Stimulated activated CD4-positive, alpha-beta T cell treated with anti-CD3 and anti-CD28 coated beads, Interleukin-12 subunit alpha, Interleukin-12 subunit beta, amount 100 ng/mL, for 4 hours (primary cell): ENCODE results near the gene VPS37C.
"Not testable (repeated sequence)": the region's sequence is repeated elsewhere in the genome, so short reads cannot be mapped to it uniquely, and the experiment has no call there.

Experiments
- DNase-seq: peaks from one replicate; pipeline ENCODE4 v3.0.0-alpha.2; 2020

Gene VPS37C

DNA sequence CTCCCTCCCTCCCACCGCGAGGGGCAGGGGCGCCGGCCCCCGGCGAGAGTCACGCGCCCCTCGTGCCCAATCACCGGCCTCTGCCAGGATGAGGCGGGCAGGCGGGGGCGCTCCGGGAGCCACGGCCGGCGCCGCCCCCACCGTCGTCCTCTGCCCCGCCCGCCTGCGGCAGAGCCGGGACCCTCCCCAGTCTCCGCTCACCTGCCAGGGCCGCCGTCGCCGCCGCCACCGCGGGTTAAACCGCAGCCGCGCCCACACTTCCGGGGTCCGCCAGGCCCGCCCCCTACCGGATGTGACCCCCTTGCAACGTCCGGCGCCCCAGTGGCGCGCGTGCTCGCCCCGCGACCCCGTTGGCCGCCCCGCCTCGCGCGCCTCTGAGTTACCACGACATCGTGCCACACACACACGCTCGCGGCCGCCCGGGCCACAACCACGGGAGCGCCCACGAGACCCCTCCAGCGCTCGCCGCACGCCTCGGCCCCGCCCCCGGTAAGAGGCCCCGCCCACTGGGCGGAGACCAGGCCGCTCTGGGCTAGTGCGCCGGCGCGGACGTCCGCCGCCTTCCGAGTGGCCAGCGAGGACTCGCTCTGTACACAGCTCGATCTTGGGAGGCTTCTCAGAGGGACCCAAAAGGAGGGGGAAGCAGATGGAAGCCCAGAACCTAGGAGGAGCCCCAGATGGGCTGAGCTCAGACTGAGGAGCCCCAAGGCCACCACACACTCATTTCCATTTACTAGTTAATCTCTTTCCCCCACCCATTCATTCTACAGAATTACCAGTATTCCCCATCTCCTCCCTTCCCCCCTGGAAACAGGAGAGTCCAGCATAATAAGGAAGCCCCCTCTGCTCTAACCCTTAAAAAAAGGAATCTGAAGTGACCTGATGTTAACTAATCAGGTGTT is at the start of gene VPS37C:
TSS of gene VPS37C (minus strand) at position 237 of the 902 bp plus-strand sequence. CDS start 22,597 bp downstream, outside the sequence.
- DNase-seq = peak; percentile 93

DNA sequence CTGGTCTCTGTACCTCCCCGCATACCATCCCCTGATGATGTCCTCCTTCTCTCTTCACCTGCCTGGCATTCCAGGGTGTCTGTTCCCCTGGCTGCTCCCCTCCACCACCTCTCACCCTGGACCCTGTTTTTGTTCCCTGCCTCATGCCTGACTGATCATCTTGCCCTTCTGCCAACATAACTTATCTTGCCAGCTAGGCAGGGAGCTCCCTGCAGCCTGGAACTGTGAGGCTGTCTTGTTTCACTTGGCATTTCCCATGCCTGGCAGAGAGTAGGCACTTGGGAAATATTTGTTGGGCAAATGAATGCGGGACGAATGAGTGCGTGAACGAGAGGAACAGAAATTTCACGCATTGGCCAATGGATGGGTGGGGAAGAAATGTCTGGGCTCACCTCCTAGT is 49.4 kb upstream of the VPS37C start:
- DNase-seq = not testable (repeated sequence)

DNA sequence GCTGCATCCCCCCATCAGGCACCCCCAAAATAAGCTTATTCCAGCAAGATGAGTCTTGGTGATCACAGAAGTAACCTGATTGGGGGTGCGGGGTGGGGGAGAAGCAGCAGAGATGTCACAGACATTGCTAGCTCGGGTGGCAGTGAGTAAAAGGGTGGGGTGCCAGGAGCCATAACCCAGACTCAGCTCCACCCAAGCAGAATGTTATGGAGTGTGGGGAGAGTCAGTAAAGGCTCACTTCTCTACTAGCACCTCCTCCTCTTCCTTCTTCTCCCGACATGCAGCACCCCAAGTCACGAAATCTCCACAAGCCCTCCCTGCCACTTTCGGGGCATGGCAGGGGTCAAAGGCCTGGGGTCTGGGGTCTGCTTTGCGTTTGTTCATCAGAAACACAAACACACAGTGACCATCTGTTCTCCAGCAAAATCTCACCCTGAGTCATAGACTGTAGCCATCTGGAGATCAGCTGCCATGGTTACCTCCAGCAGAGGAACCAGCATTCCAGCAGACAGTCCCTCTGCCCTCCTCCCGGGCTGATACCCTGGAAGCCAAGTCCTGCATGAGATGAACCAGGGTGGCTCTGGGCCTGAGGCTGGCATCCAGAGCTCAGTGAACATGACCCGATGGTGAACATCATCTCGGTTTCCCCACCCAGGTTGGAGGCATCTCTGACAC is 46.5 kb upstream of the VPS37C start:
- not testable (repeated sequence) for DNase-seq

DNA sequence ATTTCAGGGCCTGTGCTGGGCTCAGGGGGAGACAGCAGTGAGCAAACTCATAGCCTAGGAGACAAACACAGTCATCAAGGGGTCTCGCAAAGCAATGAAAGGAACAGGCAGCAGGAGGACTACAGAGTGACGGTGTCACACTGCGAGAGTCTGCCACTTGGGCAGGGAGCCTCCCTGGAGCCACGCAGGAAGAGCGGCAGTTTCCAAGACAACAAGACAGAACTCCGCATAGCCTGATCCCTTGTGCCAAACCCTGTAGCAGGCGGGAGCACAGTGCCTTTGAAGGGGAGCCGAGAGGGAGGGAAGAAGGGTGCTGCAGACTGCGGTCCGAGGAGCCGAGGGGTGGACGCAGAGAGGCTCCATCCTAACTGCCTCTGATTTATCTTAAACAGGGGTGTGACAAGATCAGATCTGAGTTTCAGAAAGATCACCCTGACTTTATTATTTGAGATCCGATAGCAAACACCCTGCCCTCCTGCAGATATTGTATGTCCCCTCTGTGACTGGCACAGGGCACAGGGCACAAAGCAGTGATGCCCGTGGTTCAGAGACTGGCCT is 43.4 kb upstream of the VPS37C start:
- DNase-seq = not testable (repeated sequence)

DNA sequence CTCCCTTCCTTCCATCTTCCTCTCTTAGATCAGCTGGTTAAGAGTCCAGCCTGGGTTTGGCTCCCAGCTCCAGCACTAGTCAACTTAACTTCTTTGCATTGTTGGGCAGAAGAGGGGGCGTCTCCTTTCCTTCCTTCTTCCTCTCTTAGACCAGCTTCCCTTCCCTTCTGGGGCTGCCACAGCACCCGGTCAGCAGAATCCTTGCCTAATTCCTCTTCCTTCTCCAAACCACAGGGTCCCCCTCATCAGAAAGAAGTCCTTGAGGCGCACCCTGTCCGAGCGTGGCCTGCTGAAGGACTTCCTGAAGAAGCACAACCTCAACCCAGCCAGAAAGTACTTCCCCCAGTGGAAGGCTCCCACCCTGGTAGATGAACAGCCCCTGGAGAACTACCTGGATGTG is 42.6 kb upstream of the VPS37C start:
- DNase-seq = not testable (repeated sequence)

DNA sequence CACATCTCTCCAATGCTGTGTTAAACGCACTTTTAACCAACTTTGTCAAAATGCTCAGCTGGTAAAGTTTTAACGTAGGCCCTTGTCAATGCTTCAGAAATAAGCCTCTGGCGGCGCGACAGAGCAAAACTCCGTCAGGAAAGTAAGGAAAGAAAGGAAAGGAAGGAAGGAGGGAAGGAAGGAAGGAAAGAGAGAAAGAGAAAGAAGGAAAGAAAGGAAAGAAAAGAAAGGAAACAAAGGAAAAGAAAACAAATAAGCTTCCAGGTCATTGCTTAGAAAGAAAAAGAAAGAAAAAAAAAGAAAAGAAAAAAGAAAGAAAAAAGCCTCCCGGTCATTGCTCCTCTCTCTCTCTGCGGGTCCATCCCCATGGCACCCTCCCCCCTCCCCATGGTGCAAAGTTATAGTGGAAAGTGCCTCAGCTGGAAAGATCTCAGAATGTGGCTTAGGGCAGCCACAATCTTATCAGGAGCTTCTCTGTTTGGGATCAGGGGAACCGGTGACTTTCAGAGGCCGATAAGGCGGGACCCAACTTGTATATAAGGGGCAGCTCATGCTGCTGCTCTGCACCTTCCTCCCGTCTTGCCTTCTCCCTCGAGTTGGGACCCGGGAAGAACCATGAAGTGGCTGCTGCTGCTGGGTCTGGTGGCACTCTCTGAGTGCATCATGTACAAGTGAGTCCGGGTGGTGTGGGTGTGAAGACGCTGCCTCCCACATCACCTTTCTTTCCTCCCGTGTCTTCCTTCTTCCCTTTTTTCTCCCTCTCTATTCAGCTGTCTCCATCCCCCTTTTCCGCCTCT is 41.9 kb upstream of the VPS37C start, which contains the start of gene PGA3:
TSS of gene PGA3 (plus strand) at position 566 of the 797 bp plus-strand sequence. CDS start at position 616, 50 bp downstream.
- DNase-seq = not testable (repeated sequence)

DNA sequence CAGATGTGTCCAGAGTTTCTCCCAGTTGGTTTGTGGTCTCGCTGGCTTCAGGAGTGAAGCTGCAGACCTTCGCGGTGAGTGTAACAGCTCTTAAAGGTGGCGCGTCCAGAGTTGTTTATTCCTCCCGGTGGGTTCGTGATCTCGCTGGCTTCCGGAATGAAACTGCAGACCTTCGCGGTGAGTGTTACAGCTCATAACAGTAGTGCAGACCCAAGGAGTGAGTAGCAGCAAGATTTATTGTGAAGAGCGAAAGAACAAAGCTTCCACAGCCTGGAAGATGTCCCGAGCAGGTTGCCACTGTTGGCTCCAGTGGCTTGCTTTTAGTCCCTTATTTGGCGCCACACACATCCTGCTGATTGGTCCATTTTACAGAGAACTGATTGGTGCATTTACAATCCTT is 40.2 kb upstream of the VPS37C start:
- no peak for DNase-seq

DNA sequence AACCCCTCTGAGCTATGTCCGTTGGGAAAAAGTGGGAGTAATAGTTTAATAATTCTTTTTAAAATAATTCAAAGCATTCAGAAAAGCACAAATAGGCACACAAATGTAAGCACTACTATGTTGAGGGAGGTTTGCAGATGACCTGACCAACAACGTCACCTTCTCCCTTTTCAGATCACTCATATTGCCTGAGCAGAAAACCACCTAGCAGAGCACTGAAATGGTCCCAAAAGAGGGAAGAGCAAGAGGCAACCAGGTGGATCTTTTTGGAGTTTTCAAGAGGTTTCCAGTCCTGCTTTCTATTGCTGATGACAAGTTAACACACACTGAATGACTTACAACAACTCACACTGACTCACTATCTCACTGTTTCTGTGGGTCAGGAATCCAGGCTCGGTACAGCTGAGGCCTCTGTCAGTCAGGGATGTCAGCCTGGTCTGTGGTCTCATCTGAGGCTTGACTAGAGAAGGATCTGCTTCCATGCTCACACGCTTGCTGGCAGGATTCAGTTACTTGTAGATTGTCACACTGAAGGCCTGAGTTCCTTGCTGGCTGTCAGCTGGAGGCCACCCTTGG is 37.8 kb upstream of the VPS37C start:
- DNase-seq = no peak

DNA sequence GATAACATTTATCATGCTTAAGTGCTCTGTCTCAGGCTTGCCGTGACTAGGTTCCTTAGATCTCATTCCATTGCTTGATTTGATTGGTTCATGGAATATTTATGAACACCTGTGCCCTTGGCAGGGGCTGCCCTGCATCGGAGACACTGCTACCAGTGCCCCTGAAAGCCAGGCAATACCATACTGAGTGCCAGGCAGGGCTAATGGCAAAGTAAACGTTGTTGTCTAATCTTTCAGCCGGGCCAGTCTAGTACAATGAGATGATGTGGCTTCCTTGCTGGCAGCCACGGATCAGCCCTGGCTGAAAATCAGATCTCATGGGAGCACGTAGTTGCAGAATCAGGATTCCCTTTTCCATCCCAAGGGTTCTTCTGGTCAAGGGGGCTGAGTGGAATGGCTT is 37.1 kb upstream of the VPS37C start:
- DNase-seq = no peak

DNA sequence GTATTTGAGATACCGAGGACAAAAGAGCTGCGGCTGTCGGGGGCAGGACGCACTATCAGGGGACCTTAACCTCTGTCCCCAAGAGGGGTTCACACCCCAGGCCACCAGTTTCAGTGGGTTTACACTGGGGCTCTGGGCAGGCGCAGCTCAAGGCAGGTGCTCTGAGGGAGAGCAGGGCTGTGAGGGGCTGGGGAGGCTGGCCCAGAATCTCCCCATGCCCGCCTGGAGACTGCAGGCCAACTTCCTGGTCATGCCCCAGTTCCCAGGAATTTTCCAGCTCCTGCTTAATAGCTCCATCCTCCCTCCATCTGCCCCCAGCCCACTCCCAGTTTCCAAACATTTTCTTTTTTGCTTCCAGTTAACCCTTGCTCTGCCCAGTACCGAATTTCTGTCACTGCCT is 34.5 kb upstream of the VPS37C start:
- no peak for DNase-seq

DNA sequence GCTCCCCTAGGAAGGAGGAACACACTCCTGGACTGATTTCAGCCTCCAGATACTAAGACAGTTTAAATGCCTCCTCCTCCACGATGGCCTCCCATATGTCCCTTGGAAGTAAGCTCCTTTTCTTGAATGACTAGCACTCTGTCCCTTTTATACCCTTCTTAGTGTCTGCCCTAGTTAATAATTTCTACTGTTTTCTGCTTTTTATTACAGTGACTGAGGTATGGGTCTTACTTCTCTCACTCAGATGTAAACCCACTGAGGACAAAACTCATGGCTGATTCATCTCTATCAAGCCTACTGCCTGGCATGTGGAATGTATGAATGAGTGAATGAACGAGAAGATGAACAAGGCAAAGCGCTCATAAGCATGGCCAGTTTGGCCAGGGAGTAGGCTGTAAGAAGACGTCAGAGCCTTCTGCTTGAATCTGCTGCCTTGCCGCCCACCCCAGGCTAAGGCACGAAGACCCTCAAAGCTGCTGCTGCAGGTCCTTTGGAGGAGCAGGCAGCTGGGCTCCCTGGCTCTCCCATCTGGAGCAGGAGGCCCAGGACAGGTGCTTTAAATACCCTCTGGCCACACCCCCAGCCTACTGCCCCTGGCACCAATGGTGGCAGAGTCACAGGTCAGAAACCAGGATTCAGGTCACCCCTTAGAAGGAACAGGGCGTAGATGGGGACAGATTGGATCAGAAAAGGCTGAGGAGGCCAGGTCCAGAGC is 33.9 kb upstream of the VPS37C start:
- DNase-seq = no peak

DNA sequence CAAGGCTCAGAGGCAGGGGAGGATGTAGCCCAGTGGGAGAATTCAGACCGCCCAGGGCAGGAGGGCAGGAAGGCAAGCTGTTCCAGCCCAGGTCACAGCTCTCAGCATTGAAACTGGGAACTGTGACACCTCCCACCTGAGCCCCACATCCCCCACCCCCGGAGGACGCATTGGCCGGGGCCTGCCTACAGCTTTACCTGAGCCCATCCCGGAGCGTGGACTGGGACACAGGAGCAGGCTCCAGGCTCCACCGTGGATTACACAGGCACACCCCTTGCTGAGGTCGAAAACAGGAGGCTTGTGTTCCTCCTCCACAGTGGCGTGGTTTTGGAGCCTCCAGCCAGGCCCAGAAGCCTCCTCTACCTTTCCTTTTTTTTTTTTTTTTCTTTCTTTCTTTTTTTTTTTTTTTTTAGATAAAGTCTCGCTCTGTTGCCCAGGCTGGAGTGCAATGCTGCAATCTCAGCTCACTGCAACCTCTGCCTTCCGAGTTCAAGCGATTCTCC is 33.0 kb upstream of the VPS37C start:
- DNase-seq = no peak

DNA sequence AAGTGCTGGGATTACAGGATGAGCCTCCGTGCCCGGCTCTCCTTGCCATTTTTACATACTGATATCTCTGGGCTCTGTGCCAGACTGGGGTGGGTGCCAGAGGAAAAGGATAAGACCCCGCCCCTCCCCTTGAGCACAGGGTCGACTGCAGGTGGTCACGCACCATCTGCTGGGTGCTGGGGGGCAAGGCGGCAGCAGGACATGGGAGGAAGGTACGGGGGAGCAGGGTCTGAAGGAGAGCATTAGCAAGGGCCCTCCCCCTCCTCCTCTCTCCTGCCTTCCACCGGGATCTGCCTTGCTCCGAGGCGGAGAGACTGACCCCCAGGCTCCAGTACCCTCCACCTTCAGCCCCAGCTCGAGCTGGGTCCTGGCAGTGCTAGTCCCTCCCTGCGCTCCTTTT is 32.4 kb upstream of the VPS37C start:
- DNase-seq = no peak

DNA sequence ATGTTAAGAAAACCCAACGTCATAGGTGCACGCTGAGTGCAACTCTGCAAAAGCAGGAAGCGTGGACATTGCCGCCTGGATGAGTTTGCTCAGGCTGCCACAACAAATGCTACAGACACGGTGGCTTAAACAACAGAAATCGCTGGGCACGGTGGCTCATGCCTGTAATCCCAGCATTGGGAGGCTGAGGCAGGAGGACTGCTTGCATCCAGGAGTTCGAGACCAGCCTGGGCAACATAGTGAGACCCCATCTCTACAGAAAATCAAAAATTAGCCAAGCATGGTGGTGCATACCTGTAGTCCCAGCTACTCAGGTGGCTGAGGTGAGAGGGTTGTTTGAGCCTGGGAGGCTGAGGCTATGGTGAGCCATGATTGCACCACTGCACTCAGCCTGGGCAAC is 28.7 kb upstream of the VPS37C start:
- no peak for DNase-seq

DNA sequence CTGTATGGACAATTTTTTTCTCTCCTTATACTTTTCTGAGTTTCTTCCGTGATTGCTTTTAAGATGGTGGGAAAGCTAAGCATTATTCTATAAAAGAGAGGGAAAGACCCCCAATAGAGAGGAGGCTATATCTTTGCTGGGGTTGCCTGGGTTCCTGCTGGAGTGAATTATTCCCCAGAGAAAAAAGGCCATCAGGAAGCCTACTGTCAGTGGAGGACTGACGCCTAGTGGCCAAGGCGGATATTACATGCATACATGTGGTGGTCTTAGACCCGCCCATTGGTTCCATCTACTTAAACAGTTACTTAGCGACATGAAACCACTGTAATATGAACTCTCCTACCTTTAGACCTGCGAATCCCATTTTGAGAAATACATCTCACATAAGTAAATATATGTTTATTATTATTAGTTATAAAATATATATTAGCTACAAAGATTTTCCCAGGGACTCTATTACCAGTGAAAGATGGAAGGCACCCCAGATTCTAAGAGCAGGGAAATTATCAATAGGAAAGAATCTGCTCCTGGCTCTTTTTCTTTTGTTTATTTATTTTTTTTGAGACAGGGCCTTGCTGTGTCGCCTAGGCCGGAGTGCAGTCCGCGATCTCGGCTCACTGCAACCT is 26.4 kb upstream of the VPS37C start:
- peak; percentile 79 for DNase-seq

DNA sequence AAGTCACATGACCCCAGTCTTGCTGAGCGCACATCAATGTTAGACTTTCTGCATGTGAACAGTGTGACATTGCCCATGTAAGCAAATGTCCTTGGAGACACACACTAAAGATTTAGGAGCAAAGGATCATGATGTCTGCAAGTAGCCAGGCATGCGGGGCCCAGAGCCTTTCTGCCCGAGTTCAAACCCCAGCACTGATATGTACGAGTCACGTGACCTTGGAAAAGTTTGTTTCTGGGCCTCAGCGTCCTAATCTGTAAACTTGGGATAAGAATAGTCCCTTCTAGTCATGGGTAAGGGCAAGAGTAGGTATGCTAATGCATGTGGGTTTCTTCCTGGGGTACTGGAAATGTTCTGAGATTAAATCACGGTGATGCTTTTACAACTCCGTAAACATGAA is 25.3 kb upstream of the VPS37C start:
- no peak for DNase-seq

DNA sequence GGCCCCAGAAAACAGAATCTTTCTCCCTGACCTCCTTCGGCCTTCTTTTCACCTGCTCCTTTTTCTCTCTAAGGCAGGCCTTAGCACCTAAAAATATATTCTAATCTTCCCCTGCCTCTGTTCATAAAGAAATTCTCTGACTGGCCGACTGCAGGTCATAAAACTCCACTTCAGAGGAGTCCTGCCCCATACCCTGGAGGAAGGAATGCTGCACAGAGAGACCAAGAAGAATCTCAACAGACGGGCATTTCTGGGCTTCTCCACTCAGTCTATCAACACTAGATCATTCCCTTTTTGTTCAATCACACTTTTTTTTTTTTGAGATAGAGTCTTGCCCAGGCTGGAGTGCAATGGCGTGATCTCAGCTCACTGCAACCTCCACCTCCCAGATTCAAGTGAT is 22.4 kb upstream of the VPS37C start:
- no peak for DNase-seq

DNA sequence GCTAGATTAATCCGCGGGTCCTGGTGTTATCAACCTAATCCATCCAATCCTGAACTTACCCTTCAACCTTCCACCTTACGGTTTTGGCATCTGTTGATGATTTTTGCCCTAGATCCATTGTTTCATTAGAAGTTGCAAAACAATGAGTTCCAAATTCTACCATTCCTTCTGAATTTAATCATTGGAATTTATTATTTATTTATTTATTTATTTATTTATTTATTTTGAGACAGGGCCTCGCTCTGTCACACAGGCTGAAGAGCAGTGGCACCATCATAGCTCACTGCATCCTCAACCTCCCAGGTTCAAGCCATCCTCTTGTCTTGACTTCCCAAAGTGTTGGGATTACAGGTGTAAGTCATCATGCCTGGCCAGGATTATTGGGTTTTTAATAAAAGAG is 20.3 kb upstream of the VPS37C start:
- no peak for DNase-seq

DNA sequence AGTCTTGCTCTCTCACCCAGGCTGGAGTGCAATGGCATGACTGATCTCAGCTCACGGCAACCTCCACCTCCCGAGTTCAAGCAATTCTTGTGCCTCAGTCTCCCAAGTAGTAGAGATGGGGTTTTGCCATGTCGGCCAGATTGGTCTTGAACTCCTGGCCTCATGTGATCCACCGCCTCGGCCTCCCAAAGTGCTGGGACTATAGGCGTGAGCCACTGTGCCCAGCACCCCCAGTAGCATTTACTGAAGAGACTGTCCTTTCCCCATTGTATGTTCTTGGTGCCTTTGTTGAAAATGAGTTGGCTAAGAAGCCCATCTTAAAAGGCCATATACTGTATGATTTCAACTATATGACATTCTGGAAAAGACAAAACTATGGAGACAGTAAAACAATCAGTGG is 19.0 kb upstream of the VPS37C start:
- DNase-seq = not testable (repeated sequence)

DNA sequence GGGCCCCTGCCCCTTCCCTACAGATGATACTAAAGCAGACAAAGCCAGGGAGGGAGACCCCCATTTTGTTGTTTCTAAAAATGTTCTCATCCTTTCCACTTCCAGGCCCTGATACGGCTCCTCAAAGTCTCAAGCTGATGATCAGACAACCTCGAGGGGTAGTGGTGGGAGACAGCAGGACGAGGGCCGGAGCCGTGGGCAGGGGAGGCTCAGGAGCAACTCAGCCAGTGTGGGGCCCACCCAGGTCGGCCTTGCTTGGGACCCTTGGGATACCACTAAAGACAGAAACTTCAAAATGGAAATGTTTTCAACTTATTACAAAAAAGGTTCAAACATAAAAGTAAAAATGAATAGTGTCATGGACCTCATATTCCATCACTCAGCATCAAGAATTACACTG is 15.2 kb upstream of the VPS37C start:
- no peak for DNase-seq

DNA sequence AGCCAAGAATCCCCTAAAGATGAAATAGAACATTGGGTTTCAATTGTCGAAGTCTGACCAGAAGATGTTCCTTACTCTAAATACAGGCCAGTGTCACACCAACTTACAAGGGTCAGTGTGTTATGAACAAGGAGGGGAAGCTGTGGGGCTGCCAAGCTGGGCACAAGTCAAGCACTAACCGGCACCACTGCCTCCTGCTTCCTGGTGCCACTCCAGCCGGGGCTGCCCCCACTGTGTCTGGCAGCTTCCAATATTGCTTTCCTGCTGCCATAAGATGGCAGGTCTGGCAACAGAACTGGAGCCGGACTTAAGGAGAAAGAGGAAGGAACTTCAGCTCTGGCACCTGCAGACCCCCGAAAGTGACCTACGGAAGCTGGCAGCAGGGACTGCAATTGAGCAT is 13.7 kb upstream of the VPS37C start:
- DNase-seq = no peak
